Lung (tissue), 12 donors: ENCODE data around the gene DLG1. TPM values are rescaled to one million over a fixed set of nuclear protein-coding genes. Genes with fewer than 3 reads are reported as not detected.

Source experiments
- ATAC-seq: fragments of 200-7000 bp; cut with Tn5 transposase; one replicate; pipeline ENCODE4 v1.9.1; 2020; ENCODE audit warnings: moderate number of reproducible peaks; ENCODE audit not compliant: insufficient read depth, low FRiP score
- DNase-seq, 3 donors: peaks; one replicate each; pipeline ENCODE4 v3.0.0-alpha.2; 2013 to 2017
- H3K27ac ChIP-seq, 2 donors: one replicate each; pipeline ENCODE4 v1.5.1; 2013; ENCODE audit warnings: mild to moderate bottlenecking in 2 of 2, moderate library complexity in 2 of 2, control low read depth in 1 of 2, inconsistent platforms in 1 of 2, low read depth in 1 of 2, low read length in 1 of 2
- H3K27me3 ChIP-seq, 3 donors: one replicate each; pipeline ENCODE4 v1.5.1; 2013; ENCODE audit warnings: low read length in 2 of 3; ENCODE audit not compliant: control insufficient read depth in 3 of 3, insufficient read depth in 3 of 3
- H3K36me3 ChIP-seq, 4 donors: one replicate each; pipeline ENCODE4 v1.5.1; 2013; ENCODE audit warnings: low read length in 4 of 4, mild to moderate bottlenecking in 1 of 4, moderate library complexity in 1 of 4; ENCODE audit not compliant: control insufficient read depth in 4 of 4, insufficient read depth in 4 of 4
- H3K4me1 ChIP-seq, 5 donors: one replicate each; pipeline ENCODE4 v1.5.1; 2013; ENCODE audit warnings: low read length in 5 of 5, mild to moderate bottlenecking in 2 of 5, moderate library complexity in 1 of 5; ENCODE audit not compliant: control insufficient read depth in 5 of 5, insufficient read depth in 5 of 5
- H3K4me3 ChIP-seq: one replicate; pipeline ENCODE4 v1.5.1; 2013; ENCODE audit warnings: mild to moderate bottlenecking, control low read depth, moderate library complexity
- H3K9ac ChIP-seq, 2 donors: one replicate each; pipeline ENCODE4 v1.5.1; 2013; ENCODE audit warnings: low read length in 2 of 2, control low read depth in 1 of 2; ENCODE audit not compliant: insufficient read depth in 1 of 2
- H3K9me3 ChIP-seq, 4 donors: one replicate each; pipeline ENCODE4 v1.5.1; 2013; ENCODE audit warnings: low read length in 3 of 4, mild to moderate bottlenecking in 1 of 4, moderate library complexity in 1 of 4; ENCODE audit not compliant: control insufficient read depth in 4 of 4, insufficient read depth in 3 of 4
- CTCF ChIP-seq: IDR thresholded peaks from 2 replicates; pipeline ENCODE4 v1.5.1; 2012; ENCODE audit warnings: mild to moderate bottlenecking; ENCODE audit errors: control extremely low read depth, extremely low read depth
- WGBS, 2 donors: extraction: QIAGEN DNeasy Blood & Tissue Kit; methylation state at CpG; one replicate each; pipeline ENCODE4 v1.1.7; 2013; 5-methylcytosine and 5-hydroxymethylcytosine counted together
- polyA plus RNA-seq, 2 donors: library from polyadenylated mRNA; stranded (reverse); fragments of 200-250 nt; gene quantifications; one replicate each; pipeline ENCODE4 v1.2.1, GENCODE V29; 2013
- total RNA-seq, 2 donors: library from RNA; depleted of rRNA in 1 of 2; stranded (reverse); fragments of >200 nt in 1 of 2; gene quantifications; one replicate each; pipeline ENCODE4 v1.2.1, GENCODE V29; 2014 to 2021
- donor health status: control.
- donor health status: control.
- donor health status: Bipolar disorder and iron deficiency.
- donor health status: healthy.
- donor health status: DM: yes; HTN: yes; CAD: no.

The DLG1 gene
- total and polyA plus RNA-seq, 4 donors, result 16.0 to 114 (median 45.7) TPM

GRCh38 chr3:197103766-197104165 is 194.6 kb downstream of the DLG1 start:
- Histone ChIP-seq H3K4me3 (no peak overlapping the region), H3K9me3 (no peaks in the 10 kb centered on the region), H3K9ac (no peak overlapping the region), H3K36me3 (peaks cover 0 to 7% (median 3%) of the 10 kb centered on the region in 4 donors), H3K27me3 (no peaks in the 10 kb centered on the region), H3K27ac (no peak overlapping the region), H3K4me1 (peaks cover 0 to 19% (median 0%) of the 10 kb centered on the region in 5 donors)
- DNase-seq, result no peak
- ATAC-seq, result no peak
- 91 to 97% methylated on average over 1 of the region's 1 CpG for WGBS, 2 donors
- no peak for TF ChIP-seq CTCF

- no peak for ATAC-seq
- 78 to 92% methylated on average over 1 of the region's 1 CpG for WGBS, 2 donors
- Histone ChIP-seq H3K9me3 (no peaks in the 10 kb centered on the region), H3K4me3 (no peak overlapping the region), H3K27me3 (no peaks in the 10 kb centered on the region), H3K27ac (no peak overlapping the region), H3K36me3 (peaks cover 0 to 11% (median 0%) of the 10 kb centered on the region in 4 donors), H3K4me1 (no peaks in the 10 kb centered on the region), H3K9ac (no peak overlapping the region)
- DNase-seq, result no peak
- TF ChIP-seq CTCF, result no peak
These were observed 204.5 kb downstream of the DLG1 start for GRCh38 chr3:197093871-197094270.

- 37 to 62% methylated on average over 3 of the region's 3 CpGs for WGBS, 2 donors
- DNase-seq, result no peak
- Histone ChIP-seq H3K9ac (no peak overlapping the region), H3K9me3 (no peaks in the 10 kb centered on the region), H3K36me3 (peaks cover 0 to 11% (median 1%) of the 10 kb centered on the region in 4 donors), H3K4me3 (no peak overlapping the region), H3K27ac (no peak overlapping the region), H3K27me3 (no peaks in the 10 kb centered on the region), H3K4me1 (no peaks in the 10 kb centered on the region)
- no peak for TF ChIP-seq CTCF
- no peak for ATAC-seq
These were observed 210.0 kb downstream of the DLG1 start for GRCh38 chr3:197088370-197088769.

- H3K36me3 ChIP-seq, result peaks cover 0 to 11% (median 1%) of the 10 kb centered on the region in 4 donors
- no peaks in the 10 kb centered on the region for H3K4me1 ChIP-seq
- no peak overlapping the region for H3K9ac ChIP-seq
- DNase-seq (no peak), ATAC-seq (no peak)
- TF ChIP-seq CTCF, result no peak
- 96 to 99% methylated on average over 4 of the region's 4 CpGs for WGBS, 2 donors
- no peak overlapping the region for H3K27ac ChIP-seq
- H3K27me3 ChIP-seq, result no peaks in the 10 kb centered on the region
- H3K9me3 ChIP-seq, result no peaks in the 10 kb centered on the region
- no peak overlapping the region for H3K4me3 ChIP-seq
These were observed 213.3 kb downstream of the DLG1 start for GRCh38 chr3:197085137-197085536.
